Activated naive CD8-positive, alpha-beta T cell treated with anti-CD3 and anti-CD28 coated beads for 36 hours (primary cell): ENCODE results near the gene MARS1. TPM values are rescaled to one million over a fixed set of nuclear protein-coding genes. Genes with fewer than 3 reads are reported as not detected.
A peak's percentile ranks its signal among the peaks of the same experiment; 100 is the strongest.

Experiments
- DNase-seq: peaks from one replicate; pipeline ENCODE4 v3.0.0; 2021
- H3K27ac Mint-ChIP-seq: one replicate; pipeline ENCODE4 v1.8.0; 2022; ENCODE audit warnings: mild to moderate bottlenecking, moderate library complexity, mixed read lengths
- H3K27me3 Mint-ChIP-seq: one replicate; pipeline ENCODE4 v1.8.0; 2022; ENCODE audit warnings: mild to moderate bottlenecking, mixed read lengths
- H3K36me3 Mint-ChIP-seq: one replicate; pipeline ENCODE4 v1.8.0; 2021; ENCODE audit warnings: mild to moderate bottlenecking, mixed read lengths
- H3K4me1 Mint-ChIP-seq: one replicate; pipeline ENCODE4 v1.8.0; 2021; ENCODE audit warnings: mixed read lengths
- H3K4me3 Mint-ChIP-seq: one replicate; pipeline ENCODE4 v1.8.0; 2022; ENCODE audit warnings: mild to moderate bottlenecking, moderate library complexity, mixed read lengths
- H3K9me3 Mint-ChIP-seq: one replicate; pipeline ENCODE4 v1.8.0; 2022; ENCODE audit warnings: mixed read lengths
- total RNA-seq, 2 experiments: library from RNA; stranded (reverse); gene quantifications; one replicate each; pipeline ENCODE4 v1.2.3, GENCODE V29; 2021

Gene MARS1
- total RNA-seq, 2 experiments from 2014 or later = 423 to 460 TPM

- Mint-ChIP-seq H3K27me3 (no peaks in the 10 kb centered on the region), H3K9me3 (no peaks in the 10 kb centered on the region), H3K27ac (peak overlapping the region; percentile 82), H3K4me3 (peak overlapping the region; percentile 55), H3K36me3 (no peaks in the 10 kb centered on the region), H3K4me1 (peaks cover 24% of the 10 kb centered on the region)
- DNase-seq = no peak
Measured at GRCh38 chr12:57454213-57454565, 33.7 kb upstream of the MARS1 start.

GRCh38 chr12:57454566-57455373, 33.1 kb upstream of the MARS1 start, which contains the start of gene INHBE:
Gene INHBE (plus strand): TSS chr12:57455307. CDS start chr12:57455537, 230 bp downstream.
- no peaks in the 10 kb centered on the region for H3K9me3 Mint-ChIP-seq

GRCh38 chr12:57455374-57456144, 32.3 kb upstream of the MARS1 start:
- no peaks in the 10 kb centered on the region for H3K36me3 Mint-ChIP-seq
- H3K27me3 Mint-ChIP-seq = peaks cover 4% of the 10 kb centered on the region
- peak overlapping the region; percentile 77 for H3K4me3 Mint-ChIP-seq
- no peaks in the 10 kb centered on the region for H3K9me3 Mint-ChIP-seq
- H3K4me1 Mint-ChIP-seq = peaks cover 33% of the 10 kb centered on the region
- peak overlapping the region; percentile 82 for H3K27ac Mint-ChIP-seq
- no peak for DNase-seq

More at GRCh38 chr12:57454566-57455373, 33.1 kb upstream of the MARS1 start, which contains the start of gene INHBE:
- peak within 1 kb of the TSS; percentile 77 for H3K4me3 Mint-ChIP-seq
- H3K27ac Mint-ChIP-seq = peak within 1 kb of the TSS; percentile 82
- DNase-seq = peak; percentile 36
- no peaks in the 10 kb centered on the region for H3K36me3 Mint-ChIP-seq
- peaks cover 28% of the 10 kb centered on the region for H3K4me1 Mint-ChIP-seq
- H3K27me3 Mint-ChIP-seq = no peaks in the 10 kb centered on the region

- Mint-ChIP-seq H3K4me3 (peak overlapping the region; percentile 77), H3K27ac (peak overlapping the region; percentile 54), H3K27me3 (peaks cover 5% of the 10 kb centered on the region), H3K4me1 (peaks cover 37% of the 10 kb centered on the region), H3K36me3 (no peaks in the 10 kb centered on the region), H3K9me3 (no peaks in the 10 kb centered on the region)
- DNase-seq = peak; percentile 65
Measured at GRCh38 chr12:57456145-57456700, 31.6 kb upstream of the MARS1 start.

GRCh38 chr12:57456737-57457490, 31.0 kb upstream of the MARS1 start:
- H3K27ac Mint-ChIP-seq = no peak overlapping the region
- no peaks in the 10 kb centered on the region for H3K9me3 Mint-ChIP-seq
- no peaks in the 10 kb centered on the region for H3K36me3 Mint-ChIP-seq
- H3K27me3 Mint-ChIP-seq = peaks cover 5% of the 10 kb centered on the region
- no peak overlapping the region for H3K4me3 Mint-ChIP-seq
- DNase-seq = no peak
- peaks cover 41% of the 10 kb centered on the region for H3K4me1 Mint-ChIP-seq

GRCh38 chr12:57458665-57459054, 29.2 kb upstream of the MARS1 start:
- H3K4me1 Mint-ChIP-seq = peaks cover 51% of the 10 kb centered on the region
- peak overlapping the region; percentile 88 for H3K4me3 Mint-ChIP-seq
- DNase-seq = no peak
- H3K9me3 Mint-ChIP-seq = no peaks in the 10 kb centered on the region
- no peaks in the 10 kb centered on the region for H3K36me3 Mint-ChIP-seq
- peak overlapping the region; percentile 97 for H3K27ac Mint-ChIP-seq
- H3K27me3 Mint-ChIP-seq = peaks cover 5% of the 10 kb centered on the region

GRCh38 chr12:57459055-57459749, 28.7 kb upstream of the MARS1 start:
- H3K36me3 Mint-ChIP-seq = no peaks in the 10 kb centered on the region
- peaks cover 56% of the 10 kb centered on the region for H3K4me1 Mint-ChIP-seq
- peak overlapping the region; percentile 97 for H3K27ac Mint-ChIP-seq
- no peaks in the 10 kb centered on the region for H3K9me3 Mint-ChIP-seq
- H3K27me3 Mint-ChIP-seq = peaks cover 5% of the 10 kb centered on the region
- peak overlapping the region; percentile 88 for H3K4me3 Mint-ChIP-seq
- peak; percentile 94 for DNase-seq

GRCh38 chr12:57459750-57460467, 28.0 kb upstream of the MARS1 start, which contains the start of gene GLI1:
Gene GLI1 (plus strand): TSS chr12:57459785. CDS start chr12:57463692, 3,907 bp downstream.
- Mint-ChIP-seq H3K36me3 (no peaks in the 10 kb centered on the region), H3K4me3 (peak within 1 kb of the TSS; percentile 88), H3K27ac (peak within 1 kb of the TSS; percentile 97), H3K9me3 (no peaks in the 10 kb centered on the region), H3K27me3 (peaks cover 5% of the 10 kb centered on the region), H3K4me1 (peaks cover 60% of the 10 kb centered on the region)
- no peak for DNase-seq

- no peaks in the 10 kb centered on the region for H3K9me3 Mint-ChIP-seq
- H3K4me3 Mint-ChIP-seq = peak overlapping the region; percentile 71
- no peak overlapping the region for H3K27ac Mint-ChIP-seq
- H3K36me3 Mint-ChIP-seq = no peaks in the 10 kb centered on the region
- peaks cover 5% of the 10 kb centered on the region for H3K27me3 Mint-ChIP-seq
- H3K4me1 Mint-ChIP-seq = peaks cover 62% of the 10 kb centered on the region
- no peak for DNase-seq
Measured at GRCh38 chr12:57460468-57460784, 27.4 kb upstream of the MARS1 start.

GRCh38 chr12:57460841-57461275, 27.0 kb upstream of the MARS1 start:
- no peak for DNase-seq
- Mint-ChIP-seq H3K4me3 (peak overlapping the region; percentile 85), H3K27me3 (peaks cover 5% of the 10 kb centered on the region), H3K27ac (no peak overlapping the region), H3K4me1 (peaks cover 58% of the 10 kb centered on the region), H3K36me3 (no peaks in the 10 kb centered on the region), H3K9me3 (no peaks in the 10 kb centered on the region)

- Mint-ChIP-seq H3K9me3 (no peaks in the 10 kb centered on the region), H3K27ac (no peak overlapping the region), H3K27me3 (peaks cover 5% of the 10 kb centered on the region), H3K4me3 (peak overlapping the region; percentile 85), H3K36me3 (no peaks in the 10 kb centered on the region), H3K4me1 (peaks cover 56% of the 10 kb centered on the region)
- DNase-seq = peak; percentile 57
Measured at GRCh38 chr12:57461276-57461916, 26.5 kb upstream of the MARS1 start.

GRCh38 chr12:57461917-57462250, 26.0 kb upstream of the MARS1 start:
- peaks cover 56% of the 10 kb centered on the region for H3K4me1 Mint-ChIP-seq
- H3K36me3 Mint-ChIP-seq = peaks cover under 1% of the 10 kb centered on the region
- H3K9me3 Mint-ChIP-seq = no peaks in the 10 kb centered on the region
- H3K4me3 Mint-ChIP-seq = peak overlapping the region; percentile 85
- peaks cover 5% of the 10 kb centered on the region for H3K27me3 Mint-ChIP-seq
- DNase-seq = peak; percentile 34
- H3K27ac Mint-ChIP-seq = peak overlapping the region; percentile 59

- H3K27me3 Mint-ChIP-seq = peaks cover 5% of the 10 kb centered on the region
- DNase-seq = peak; percentile 90
- peaks cover 5% of the 10 kb centered on the region for H3K36me3 Mint-ChIP-seq
- peaks cover 56% of the 10 kb centered on the region for H3K4me1 Mint-ChIP-seq
- H3K4me3 Mint-ChIP-seq = peak overlapping the region; percentile 86
- H3K9me3 Mint-ChIP-seq = no peaks in the 10 kb centered on the region
- H3K27ac Mint-ChIP-seq = peak overlapping the region; percentile 73
Measured at GRCh38 chr12:57462251-57462911, 25.5 kb upstream of the MARS1 start.
